CD14-positive monocyte (primary cell): ENCODE measurements around the gene KASH5. TPM values are rescaled to one million over a fixed set of nuclear protein-coding genes. Genes with fewer than 3 reads are reported as not detected.
A peak's percentile ranks its signal among the peaks of the same experiment; 100 is the strongest.

ENCODE experiments used
- DNase-seq, 3 donors: peaks; one replicate each; pipeline ENCODE4 v3.0.0-alpha.2; 2011 to 2022
- H2AFZ ChIP-seq: 2 replicates; pipeline ENCODE4 v1.6.0; 2012; ENCODE audit warnings: mild to moderate bottlenecking, low read depth, low read length, inconsistent platforms; ENCODE audit not compliant: insufficient read depth, poor library complexity, severe bottlenecking
- H3K27ac ChIP-seq, 2 donors: 1 replicate in 1 of 2; 2 replicates in 1 of 2; pipeline ENCODE4 v1.5.1; 2012 to 2013; ENCODE audit warnings: low read length in 2 of 2, control low read depth in 1 of 2, inconsistent platforms in 1 of 2, low read depth in 1 of 2, mild to moderate bottlenecking in 1 of 2
- H3K27me3 ChIP-seq, 2 donors: one replicate each; pipeline versions ENCODE4 v1.6.0 to v1.6.1; 2011 to 2013; ENCODE audit warnings: low read length in 2 of 2; ENCODE audit not compliant: control insufficient read depth in 2 of 2, insufficient read depth in 2 of 2
- H3K36me3 ChIP-seq, 2 donors: replicated peaks in 1 of 2; 1 replicate in 1 of 2; 2 replicates in 1 of 2; pipeline versions ENCODE4 v1.5.1 to v1.6.1; 2012 to 2013; ENCODE audit warnings: low read length in 2 of 2, control low read depth in 1 of 2, inconsistent platforms in 1 of 2, mild to moderate bottlenecking in 1 of 2; ENCODE audit not compliant: insufficient read depth in 2 of 2, control insufficient read depth in 1 of 2
- H3K4me1 ChIP-seq, 2 donors: 1 replicate in 1 of 2; 2 replicates in 1 of 2; pipeline versions ENCODE4 v1.5.1 to v1.6.1; 2012 to 2013; ENCODE audit warnings: low read length in 2 of 2, control low read depth in 1 of 2, inconsistent platforms in 1 of 2, mild to moderate bottlenecking in 1 of 2, moderate library complexity in 1 of 2; ENCODE audit not compliant: insufficient read depth in 2 of 2, control insufficient read depth in 1 of 2
- H3K4me2 ChIP-seq: replicated peaks from 2 replicates; pipeline ENCODE3; 2012; ENCODE audit warnings: low read length, moderate library complexity, mild to moderate bottlenecking; ENCODE audit not compliant: poor library complexity, severe bottlenecking; ENCODE audit errors: extremely low read depth
- H3K4me3 ChIP-seq, 3 experiments: fragments of 200-600 bp in 1 of 3; sonication (generic) in 1 of 3; replicated peaks in 1 of 3; 1 replicate in 2 of 3; 2 replicates in 1 of 3; pipeline ENCODE4 v1.5.1; 2011 to 2013; ENCODE audit warnings: low read length in 3 of 3, mild to moderate bottlenecking in 3 of 3, control low read depth in 2 of 3, low read depth in 2 of 3, inconsistent platforms in 1 of 3, moderate library complexity in 1 of 3
- H3K79me2 ChIP-seq: 2 replicates; pipeline ENCODE4 v1.6.0; 2012; ENCODE audit warnings: mild to moderate bottlenecking, control low read depth, inconsistent platforms, low read length, moderate library complexity; ENCODE audit not compliant: insufficient read depth
- H3K9ac ChIP-seq: 2 replicates; pipeline ENCODE4 v1.6.0; 2017; ENCODE audit warnings: low read length, mild to moderate bottlenecking; ENCODE audit not compliant: insufficient read depth, poor library complexity, severe bottlenecking
- H3K9me3 ChIP-seq, 2 donors: replicated peaks in 1 of 2; 1 replicate in 1 of 2; 2 replicates in 1 of 2; pipeline versions ENCODE4 v1.5.1 to v1.6.1; 2012 to 2013; ENCODE audit warnings: low read length in 2 of 2, control low read depth in 1 of 2; ENCODE audit not compliant: control insufficient read depth in 1 of 2, insufficient read depth in 1 of 2
- H4K20me1 ChIP-seq: 2 replicates; pipeline ENCODE4 v1.6.0; 2012; ENCODE audit warnings: mild to moderate bottlenecking, low read length, control low read depth, moderate library complexity; ENCODE audit not compliant: insufficient read depth
- H3K27ac Mint-ChIP-seq, 7 donors: one replicate each; pipeline ENCODE4 v1.8.0; 2020; ENCODE audit warnings: mild to moderate bottlenecking in 7 of 7, mixed read lengths in 7 of 7, moderate library complexity in 6 of 7, inconsistent platforms in 2 of 7
- H3K27me3 Mint-ChIP-seq, 3 donors: one replicate each; pipeline ENCODE4 v1.8.0; 2021 to 2022; ENCODE audit warnings: low read depth in 3 of 3, mild to moderate bottlenecking in 3 of 3, mixed read lengths in 3 of 3, moderate library complexity in 3 of 3, inconsistent platforms in 1 of 3
- H3K36me3 Mint-ChIP-seq, 2 donors: one replicate each; pipeline ENCODE4 v1.8.0; 2020; ENCODE audit warnings: mixed read lengths in 2 of 2, inconsistent platforms in 1 of 2, mild to moderate bottlenecking in 1 of 2
- H3K4me1 Mint-ChIP-seq: one replicate; pipeline ENCODE4 v1.8.0; 2020; ENCODE audit warnings: mild to moderate bottlenecking, mixed read lengths
- H3K4me3 Mint-ChIP-seq, 2 donors: one replicate each; pipeline ENCODE4 v1.8.0; 2020; ENCODE audit warnings: mild to moderate bottlenecking in 2 of 2, mixed read lengths in 2 of 2, moderate library complexity in 1 of 2
- H3K9me3 Mint-ChIP-seq, 7 donors: one replicate each; pipeline ENCODE4 v1.8.0; 2020 to 2022; ENCODE audit warnings: mixed read lengths in 7 of 7, mild to moderate bottlenecking in 6 of 7, moderate library complexity in 6 of 7, inconsistent platforms in 2 of 7
- WGBS: methylation state at CpG from one replicate; pipeline ENCODE4 v1.1.5; 2013; ENCODE audit warnings: missing lambda C conversion rate; ENCODE audit not compliant: insufficient coverage; 5-methylcytosine and 5-hydroxymethylcytosine counted together
- intact Hi-C, 2 donors: fragments of 100-400 bp; cut with micrococcal nuclease; formaldehyde crosslinking; loops; one replicate each; pipeline versions ENCODE4 v1.15.0 to v1.15.1; 2023
- polyA plus RNA-seq, 3 donors: library from polyadenylated mRNA; depleted of rRNA in 1 of 3; unstranded in 2 of 3; stranded (reverse) in 1 of 3; fragments of 300-500 nt in 2 of 3; fragments of >200 nt in 1 of 3; fragmentation: Illumina TruSeq in 2 of 3; gene quantifications; 1 replicate in 2 of 3; 2 replicates in 1 of 3; pipeline ENCODE4 v1.2.3, GENCODE V29; 2012 to 2021
- TF ChIP-seq, protein P1 (sequence below): fragments of 200-600 bp; IDR thresholded peaks from one replicate; pipeline ENCODE4 v1.8.0; 2022; ENCODE audit warnings: antibody characterized with exemption, mild to moderate bottlenecking

Gene KASH5
- polyA plus RNA-seq, 3 donors, result not detected

DNA sequence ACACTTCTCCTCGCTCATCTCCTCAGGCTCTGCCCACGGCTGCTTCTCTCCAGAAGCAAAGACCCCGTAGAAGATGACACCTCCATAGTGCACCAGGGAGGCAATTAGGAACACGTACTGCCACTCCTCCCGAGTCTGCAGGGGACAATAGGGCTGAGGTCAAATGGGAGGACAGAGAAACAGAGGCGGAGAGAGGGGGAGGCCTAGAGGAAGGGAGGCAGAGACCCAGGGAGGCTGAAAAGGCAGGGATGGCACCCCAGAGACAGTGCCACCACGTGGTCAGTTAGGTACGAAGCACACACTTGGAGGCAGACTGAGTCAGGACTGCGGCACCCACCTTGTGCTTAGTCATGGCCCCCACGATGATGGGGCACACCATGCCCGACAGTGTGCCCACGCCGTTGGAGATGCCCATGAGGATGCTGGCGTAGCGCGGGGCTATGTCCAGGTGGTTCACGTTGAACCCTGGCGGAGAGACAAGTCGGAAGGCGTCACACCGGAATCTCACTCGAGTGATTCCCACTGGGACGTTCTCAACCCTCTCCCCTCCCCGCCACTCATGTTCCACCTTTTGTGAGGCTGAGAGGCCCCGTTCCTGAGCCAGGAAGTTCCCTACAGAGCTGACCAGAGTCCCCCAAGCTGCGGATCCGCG lies 42.8 kb downstream of the KASH5 start:
- Mint-ChIP-seq H3K27ac (peak overlapping the region in 1 of 7 donors; percentile 64), H3K9me3 (peaks cover 0 to 48% (median 20%) of the 10 kb centered on the region in 7 donors), H3K27me3 (peaks cover 99 to 100% (median 99%) of the 10 kb centered on the region in 3 donors), H3K4me1 (peaks cover 24% of the 10 kb centered on the region), H3K4me3 (peak overlapping the region in 1 of 2 donors; percentile 80), H3K36me3 (peaks cover 0 to 17% of the 10 kb centered on the region in 2 donors)
- 46% methylated on average over 28 of the region's 28 CpGs for WGBS
- Histone ChIP-seq H3K4me1 (peaks cover 0 to 6% of the 10 kb centered on the region in 2 donors), H3K27ac (no peak overlapping the region), H4K20me1 (no peaks in the 10 kb centered on the region), H3K9ac (no peak overlapping the region), H3K27me3 (peaks cover 57 to 100% of the 10 kb centered on the region in 2 donors), H3K79me2 (no peaks in the 10 kb centered on the region), H3K36me3 (no peaks in the 10 kb centered on the region), H3K9me3 (peaks cover 9 to 47% of the 10 kb centered on the region in 2 donors), H2AFZ (no peak overlapping the region), H3K4me3 (no peak overlapping the region), H3K4me2 (no peak overlapping the region)
- intact Hi-C loops, result loop anchor here in 1 of 2 donors (10.0 kb wide), 1 partner anchor 166 kb away; no protein-coding TSS in a partner anchor
- TF ChIP-seq, protein P1, sequence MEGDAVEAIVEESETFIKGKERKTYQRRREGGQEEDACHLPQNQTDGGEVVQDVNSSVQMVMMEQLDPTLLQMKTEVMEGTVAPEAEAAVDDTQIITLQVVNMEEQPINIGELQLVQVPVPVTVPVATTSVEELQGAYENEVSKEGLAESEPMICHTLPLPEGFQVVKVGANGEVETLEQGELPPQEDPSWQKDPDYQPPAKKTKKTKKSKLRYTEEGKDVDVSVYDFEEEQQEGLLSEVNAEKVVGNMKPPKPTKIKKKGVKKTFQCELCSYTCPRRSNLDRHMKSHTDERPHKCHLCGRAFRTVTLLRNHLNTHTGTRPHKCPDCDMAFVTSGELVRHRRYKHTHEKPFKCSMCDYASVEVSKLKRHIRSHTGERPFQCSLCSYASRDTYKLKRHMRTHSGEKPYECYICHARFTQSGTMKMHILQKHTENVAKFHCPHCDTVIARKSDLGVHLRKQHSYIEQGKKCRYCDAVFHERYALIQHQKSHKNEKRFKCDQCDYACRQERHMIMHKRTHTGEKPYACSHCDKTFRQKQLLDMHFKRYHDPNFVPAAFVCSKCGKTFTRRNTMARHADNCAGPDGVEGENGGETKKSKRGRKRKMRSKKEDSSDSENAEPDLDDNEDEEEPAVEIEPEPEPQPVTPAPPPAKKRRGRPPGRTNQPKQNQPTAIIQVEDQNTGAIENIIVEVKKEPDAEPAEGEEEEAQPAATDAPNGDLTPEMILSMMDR, result no peak
- no peak for DNase-seq

DNA sequence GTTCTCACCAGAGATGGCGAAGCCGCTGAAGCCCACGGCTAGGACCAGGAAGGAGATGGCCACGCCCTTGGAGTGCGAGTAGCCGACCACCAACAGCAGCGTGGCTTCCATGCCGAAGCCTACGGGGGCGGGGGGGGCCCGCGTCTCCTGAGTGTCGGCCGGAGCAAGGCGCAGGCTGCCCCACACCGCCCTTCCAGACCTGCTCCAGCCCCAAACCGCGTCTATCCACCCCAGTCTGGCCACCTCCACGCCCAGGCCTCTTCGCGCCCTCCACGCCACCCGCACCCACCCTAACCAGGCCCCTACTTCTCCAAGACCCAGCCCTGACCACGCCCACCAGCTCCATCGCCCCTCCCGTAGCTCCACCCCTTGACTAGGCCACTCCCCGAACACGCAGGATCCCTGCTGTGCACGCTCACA lies 43.3 kb downstream of the KASH5 start:
- Histone ChIP-seq H3K27ac (no peak overlapping the region), H4K20me1 (no peaks in the 10 kb centered on the region), H3K79me2 (no peaks in the 10 kb centered on the region), H3K9me3 (peaks cover 9 to 47% of the 10 kb centered on the region in 2 donors), H3K4me2 (no peak overlapping the region), H2AFZ (no peak overlapping the region), H3K36me3 (no peaks in the 10 kb centered on the region), H3K4me3 (no peak overlapping the region), H3K27me3 (peaks cover 57 to 100% of the 10 kb centered on the region in 2 donors), H3K9ac (no peak overlapping the region), H3K4me1 (peaks cover 2 to 9% of the 10 kb centered on the region in 2 donors)
- DNase-seq, result no peak
- WGBS, result 24% methylated on average over 16 of the region's 29 CpGs
- intact Hi-C loops, result loop anchor here in 1 of 2 donors (10.0 kb wide), 1 partner anchor 167 kb away; no protein-coding TSS in a partner anchor
- no peak overlapping the region for H3K27ac Mint-ChIP-seq
- peaks cover 27% of the 10 kb centered on the region for H3K4me1 Mint-ChIP-seq
- peaks cover 99 to 100% (median 99%) of the 10 kb centered on the region in 3 donors for H3K27me3 Mint-ChIP-seq
- H3K9me3 Mint-ChIP-seq, result peaks cover 0 to 49% (median 22%) of the 10 kb centered on the region in 7 donors
- peak overlapping the region in 1 of 2 donors; percentile 80 for H3K4me3 Mint-ChIP-seq
- H3K36me3 Mint-ChIP-seq, result peaks cover 0 to 19% of the 10 kb centered on the region in 2 donors
- TF ChIP-seq, protein P1, result no peak
